GM12878 (cell line): Measurements from ENCODE around the gene NUDT22. TPM values are rescaled to one million over a fixed set of nuclear protein-coding genes. Genes with fewer than 3 reads are reported as not detected.

ENCODE experiments used
- ATAC-seq: fragments of 200-7000 bp; cut with Tn5 transposase; 3 replicates; pipeline ENCODE4 v1.9.1; 2020; ENCODE audit warnings: mild to moderate bottlenecking, moderate library complexity
- BruUV-seq: library from RNA; stranded (reverse); fragments of 400-500 nt; replicated peaks from 2 replicates; lab custom pipeline; 2021; lab: Mats Ljungman, UMichigan
- CTCF ChIA-PET: fragments of 300-600 bp; sonication (Branson Sonifier 250); formaldehyde crosslinking; extraction: SDS; loops from one replicate; lab custom pipeline; 2021; ENCODE audit warnings: inconsistent platforms; lab: Yijun Ruan, JAX
- POLR2A ChIA-PET: fragments of 350-600 bp; formaldehyde crosslinking; extraction: SDS; loops from one replicate; lab custom pipeline; 2021; ENCODE audit warnings: inconsistent platforms; lab: Charles Lee
- RAD21 ChIA-PET: fragments of 300-600 bp; sonication (Branson Sonifier 250); formaldehyde crosslinking; loops from one replicate; lab custom pipeline; 2023; ENCODE audit warnings: antibody characterized with exemption; ENCODE audit not compliant: unreplicated experiment; lab: Charles Lee
- SMC1A ChIA-PET: fragments of 300-600 bp; sonication (Branson Sonifier 250); formaldehyde crosslinking; loops from one replicate; lab custom pipeline; 2023; ENCODE audit not compliant: unreplicated experiment, uncharacterized antibody; lab: Charles Lee
- DNase-seq: peaks from one replicate; pipeline ENCODE4 v3.0.0-alpha.2; 2011; ENCODE audit warnings: low read depth, low spot score
- FAIRE-seq: peaks from 3 replicates; lab custom pipeline; 2011; peaks lifted over from hg19 to GRCh38; lab: Jason Lieb, UNC
- H2AFZ ChIP-seq: 2 replicates; pipeline ENCODE4 v1.6.0; 2011; ENCODE audit warnings: low read depth, low read length, control low read depth; ENCODE audit not compliant: control insufficient read depth
- H3K27ac ChIP-seq: 2 replicates; pipeline ENCODE4 v1.5.1; 2011; ENCODE audit warnings: control low read depth; ENCODE audit not compliant: control insufficient read depth, insufficient read depth
- H3K27me3 ChIP-seq, 2 experiments: replicated peaks in 1 of 2; 2 replicates each; pipeline versions ENCODE4 v1.6.0 to v1.6.1; 2011; ENCODE audit warnings: low read length in 1 of 2; ENCODE audit not compliant: control insufficient read depth in 2 of 2, insufficient read depth in 2 of 2
- H3K36me3 ChIP-seq, 2 experiments: 2 replicates each; pipeline ENCODE4 v1.5.1; 2011; ENCODE audit warnings: low read length in 1 of 2; ENCODE audit not compliant: control insufficient read depth in 2 of 2, insufficient read depth in 2 of 2
- H3K4me1 ChIP-seq: 2 replicates; pipeline ENCODE4 v1.6.1; 2011; ENCODE audit warnings: mild to moderate bottlenecking, low read length, moderate library complexity, mixed read lengths; ENCODE audit not compliant: control insufficient read depth, insufficient read depth
- H3K4me2 ChIP-seq: 2 replicates; pipeline ENCODE4 v1.6.0; 2011; ENCODE audit warnings: control low read depth; ENCODE audit not compliant: control insufficient read depth, insufficient read depth
- H3K4me3 ChIP-seq: fragments of 200-600 bp; sonication (generic); 2 replicates; pipeline ENCODE4 v1.5.1; 2016
- H3K79me2 ChIP-seq: 2 replicates; pipeline ENCODE4 v1.6.0; 2011; ENCODE audit warnings: low read length; ENCODE audit not compliant: control insufficient read depth, insufficient read depth
- H3K9ac ChIP-seq: 2 replicates; pipeline ENCODE4 v1.8.0; 2011; ENCODE audit warnings: low read length, control low read depth, mixed read lengths; ENCODE audit not compliant: control insufficient read depth, insufficient read depth
- H3K9me3 ChIP-seq: replicated peaks from 3 replicates; pipeline ENCODE4 v1.5.1; 2011; ENCODE audit warnings: mild to moderate bottlenecking, low read length; ENCODE audit not compliant: control insufficient read depth, insufficient read depth
- H4K20me1 ChIP-seq: 2 replicates; pipeline ENCODE4 v1.6.0; 2011; ENCODE audit not compliant: control insufficient read depth, insufficient read depth
- MEF2B ChIP-seq: fragments of 450-650 bp; IDR thresholded peaks from 2 replicates; pipeline ENCODE4 v1.6.1; 2018; ENCODE audit warnings: mild to moderate bottlenecking, moderate library complexity; ENCODE audit not compliant: partially characterized antibody, poor library complexity, severe bottlenecking
- MTA3 ChIP-seq: IDR thresholded peaks from 2 replicates; pipeline ENCODE4 v1.6.1; 2012; ENCODE audit warnings: low read length, inconsistent platforms, borderline replicate concordance
- POLR2A ChIP-seq: IDR thresholded peaks from 2 replicates; pipeline ENCODE4 v1.6.1; 2011; ENCODE audit warnings: low read depth, mild to moderate bottlenecking, low read length
- SPI1 ChIP-seq: IDR thresholded peaks from 2 replicates; pipeline ENCODE4 v1.6.1; 2011; ENCODE audit warnings: low read depth, mild to moderate bottlenecking, low read length, moderate library complexity, borderline replicate concordance; ENCODE audit not compliant: insufficient read depth
- WGBS: methylation state at CpG from one replicate; pipeline ENCODE4 v1.1.6; 2016; ENCODE audit warnings: low lambda C conversion rate; ENCODE audit not compliant: insufficient replicate concordance, insufficient coverage; ENCODE audit errors: missing lambda C conversion rate; 5-methylcytosine and 5-hydroxymethylcytosine counted together
- in situ Hi-C: fragments of 300-500 bp; cut with MboI; formaldehyde crosslinking; loops from 9 replicates; pipeline ENCODE4 v1.14.3; 2018; ENCODE audit warnings: mixed read lengths
- intact Hi-C: fragments of 100-400 bp; cut with micrococcal nuclease; formaldehyde crosslinking; loops from one replicate; pipeline ENCODE4 v1.14.2; 2022; ENCODE audit not compliant: unreplicated experiment
- polyA plus RNA-seq, 11 experiments: library from polyadenylated mRNA; depleted of rRNA in 4 of 11; unstranded in 6 of 11; stranded (reverse) in 5 of 11; fragments of >200 nt; fragmentation: Nextera tagmentation in 4 of 11; fragmentation: Illumina TruSeq in 1 of 11; extraction: Ambion mirVana in 4 of 11; extraction: Trizol in 1 of 11; gene quantifications; 1 replicate in 1 of 11; 2 replicates in 10 of 11; pipeline versions ENCODE4 v1.2.1 to v1.2.3, GENCODE V29; 2011 to 2016; ENCODE audit warnings: inconsistent platforms in 2 of 11, missing spikeins in 2 of 11, low read depth in 1 of 11
- total RNA-seq, 4 experiments: library from RNA; depleted of rRNA in 3 of 4; stranded (reverse); fragments of >200 nt in 3 of 4; fragmentation: Illumina TruSeq in 1 of 4; extraction: Trizol in 1 of 4; gene quantifications; 2 replicates each; pipeline versions ENCODE4 v1.2.1 to v1.2.3, GENCODE V29; 2013 to 2021
- TF ChIP-seq, protein P1 (sequence below): fragments of 450-650 bp; IDR thresholded peaks from 2 replicates; pipeline ENCODE4 v1.6.1; 2017; ENCODE audit warnings: mild to moderate bottlenecking, moderate library complexity

The NUDT22 gene
- total and polyA plus RNA-seq, 10 of the 15 experiments (the other 5 are each of a cell fraction or from before 2014, with no cell fraction given), result 6.7 to 115 (median 64.7) TPM

DNA sequence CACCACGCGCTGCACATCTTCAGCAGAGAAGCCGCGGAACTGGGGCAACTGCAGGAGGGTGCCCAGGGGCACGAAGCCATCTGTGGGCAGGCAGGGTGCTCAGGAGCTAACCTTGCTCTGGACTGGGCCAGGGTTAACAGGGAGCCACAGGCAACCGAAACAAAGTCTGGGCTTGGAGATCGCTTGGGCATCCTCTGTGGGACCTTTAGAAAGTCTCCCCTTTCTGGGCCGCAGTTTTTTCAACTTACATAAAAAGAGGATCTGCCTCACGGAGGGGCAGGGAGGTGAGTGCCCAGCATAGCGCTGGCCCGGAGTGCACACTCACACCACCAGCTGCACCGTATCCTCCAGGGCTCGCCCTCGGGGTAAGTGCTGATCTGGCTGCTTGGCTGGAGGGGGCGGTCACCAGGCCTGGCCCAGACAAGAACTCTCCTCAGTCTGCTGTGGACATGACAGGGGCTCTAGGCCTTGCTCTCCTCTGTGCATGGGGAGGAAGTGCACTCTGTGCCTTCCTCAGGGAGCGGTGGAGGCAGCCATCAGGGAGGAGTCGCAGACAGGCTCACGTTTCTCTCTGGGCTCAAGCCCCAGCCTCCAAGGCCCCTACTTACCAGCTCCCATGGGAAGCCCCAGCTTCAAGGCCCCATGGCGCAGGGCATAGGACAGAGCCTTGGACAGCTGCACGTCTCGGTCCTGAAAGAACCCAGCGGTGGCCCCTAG lies 1.0 kb upstream of the NUDT22 start:
- SMC1A ChIA-PET, result interaction anchor here (0.8 to 5.4 kb wide), 3 partner anchors 11 to 43 kb away, joined by 4 to 56 read pairs (median 5); partner anchors contain the start of gene FERMT3
- Histone ChIP-seq H3K4me2 (peak overlapping the region; percentile 91), H4K20me1 (no peaks in the 10 kb centered on the region), H3K36me3 (peaks cover 14 to 17% of the 10 kb centered on the region in 2 experiments), H3K27me3 (no peaks in the 10 kb centered on the region), H3K4me1 (peaks cover 18% of the 10 kb centered on the region)
- in situ Hi-C loops, result loop anchor here (25.0 kb wide), 1 partner anchor 1637 kb away; the partner anchor contains the start of genes CFL1, EFEMP2 and MUS81
- peak; percentile 1; the same call in 2 of the 3 replicates for ATAC-seq
- DNase-seq, result no peak
- intact Hi-C loops, result no loop called here
- BruUV-seq, result no TSS peak
- TF ChIP-seq SPI1 (peak; percentile 33; the same call in 1 of the 2 replicates), MTA3 (peak; percentile 3; the same call in 1 of the 2 replicates), POLR2A (peak; percentile 22), MEF2B (no peak)
- TF ChIP-seq, protein P1, sequence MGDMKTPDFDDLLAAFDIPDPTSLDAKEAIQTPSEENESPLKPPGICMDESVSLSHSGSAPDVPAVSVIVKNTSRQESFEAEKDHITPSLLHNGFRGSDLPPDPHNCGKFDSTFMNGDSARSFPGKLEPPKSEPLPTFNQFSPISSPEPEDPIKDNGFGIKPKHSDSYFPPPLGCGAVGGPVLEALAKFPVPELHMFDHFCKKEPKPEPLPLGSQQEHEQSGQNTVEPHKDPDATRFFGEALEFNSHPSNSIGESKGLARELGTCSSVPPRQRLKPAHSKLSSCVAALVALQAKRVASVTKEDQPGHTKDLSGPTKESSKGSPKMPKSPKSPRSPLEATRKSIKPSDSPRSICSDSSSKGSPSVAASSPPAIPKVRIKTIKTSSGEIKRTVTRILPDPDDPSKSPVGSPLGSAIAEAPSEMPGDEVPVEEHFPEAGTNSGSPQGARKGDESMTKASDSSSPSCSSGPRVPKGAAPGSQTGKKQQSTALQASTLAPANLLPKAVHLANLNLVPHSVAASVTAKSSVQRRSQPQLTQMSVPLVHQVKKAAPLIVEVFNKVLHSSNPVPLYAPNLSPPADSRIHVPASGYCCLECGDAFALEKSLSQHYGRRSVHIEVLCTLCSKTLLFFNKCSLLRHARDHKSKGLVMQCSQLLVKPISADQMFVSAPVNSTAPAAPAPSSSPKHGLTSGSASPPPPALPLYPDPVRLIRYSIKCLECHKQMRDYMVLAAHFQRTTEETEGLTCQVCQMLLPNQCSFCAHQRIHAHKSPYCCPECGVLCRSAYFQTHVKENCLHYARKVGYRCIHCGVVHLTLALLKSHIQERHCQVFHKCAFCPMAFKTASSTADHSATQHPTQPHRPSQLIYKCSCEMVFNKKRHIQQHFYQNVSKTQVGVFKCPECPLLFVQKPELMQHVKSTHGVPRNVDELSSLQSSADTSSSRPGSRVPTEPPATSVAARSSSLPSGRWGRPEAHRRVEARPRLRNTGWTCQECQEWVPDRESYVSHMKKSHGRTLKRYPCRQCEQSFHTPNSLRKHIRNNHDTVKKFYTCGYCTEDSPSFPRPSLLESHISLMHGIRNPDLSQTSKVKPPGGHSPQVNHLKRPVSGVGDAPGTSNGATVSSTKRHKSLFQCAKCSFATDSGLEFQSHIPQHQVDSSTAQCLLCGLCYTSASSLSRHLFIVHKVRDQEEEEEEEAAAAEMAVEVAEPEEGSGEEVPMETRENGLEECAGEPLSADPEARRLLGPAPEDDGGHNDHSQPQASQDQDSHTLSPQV, result no peak
- TF ChIP-seq, all 136 proteins: peak for 3
- H2AFZ ChIP-seq, result no peak overlapping the region
- 48% methylated on average over 20 of the region's 22 CpGs for WGBS
- peak overlapping the region; percentile 96 for H3K27ac ChIP-seq
- no peak for FAIRE-seq
- CTCF ChIA-PET, result interaction anchor here (0.6 to 5.0 kb wide), 4 partner anchors 18 to 106 kb away, joined by 4 to 59 read pairs (median 8); partner anchors contain the start of gene FERMT3
- H3K9me3 ChIP-seq, result no peaks in the 10 kb centered on the region
- POLR2A ChIA-PET, result interaction anchor here (0.5 to 9.7 kb wide), 7 partner anchors 9 to 1368 kb away, joined by 3 to 85 read pairs (median 6); partner anchors contain the start of genes ESRRA, FERMT3, FKBP2 and PPP1R14B
- peak overlapping the region; percentile 98 for H3K9ac ChIP-seq
- RAD21 ChIA-PET, result interaction anchor here (1.9 to 3.3 kb wide), 2 partner anchors 18 to 76 kb away, joined by 4 to 34 read pairs; partner anchors contain the start of gene FERMT3
- H3K79me2 ChIP-seq, result peaks cover 34% of the 10 kb centered on the region
- H3K4me3 ChIP-seq, result peak overlapping the region; percentile 90
